Keratinocyte (primary cell): ENCODE measurements around the gene TIAM1.

Experiments
- EZH2 ChIP-seq: IDR thresholded peaks from one replicate; pipeline ENCODE4 v1.6.1; 2012; ENCODE audit warnings: inconsistent platforms, mild to moderate bottlenecking, low read length, moderate library complexity
- TF ChIP-seq, protein P1 (sequence below), 3 experiments: IDR thresholded peaks in 1 of 3; conservative IDR thresholded peaks in 1 of 3; optimal IDR thresholded peaks in 1 of 3; 2 replicates in 2 of 3; 3 replicates in 1 of 3; pipeline versions ENCODE3 to v1.5.1; 2011; ENCODE audit warnings: low read length in 3 of 3, mild to moderate bottlenecking in 3 of 3, moderate library complexity in 2 of 3, control low read depth in 1 of 3, inconsistent platforms in 1 of 3; ENCODE audit not compliant: insufficient read depth in 2 of 3; ENCODE audit errors: extremely low read depth in 1 of 3

DNA sequence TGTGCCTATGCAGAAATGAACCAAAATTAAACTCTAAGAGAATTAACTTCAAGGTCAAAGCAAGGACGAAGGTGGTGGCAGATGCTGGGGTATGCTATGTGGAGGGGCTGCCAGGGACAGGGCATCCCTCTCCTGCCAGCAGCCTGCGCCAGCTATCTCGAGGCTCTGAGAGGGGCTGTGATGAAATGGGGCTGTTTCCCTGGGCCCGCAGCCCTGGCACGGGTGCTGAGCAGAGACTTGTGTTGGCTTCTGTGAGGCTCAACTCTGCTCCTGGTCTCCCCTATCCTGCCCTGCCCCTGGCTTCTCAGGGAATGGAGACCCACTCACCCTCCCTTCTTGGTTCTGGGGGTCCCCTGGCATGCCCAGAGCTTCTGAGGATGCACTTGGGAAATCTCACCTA, 41.9 kb upstream of the TIAM1 start:
- no peak for TF ChIP-seq EZH2
- TF ChIP-seq, protein P1, sequence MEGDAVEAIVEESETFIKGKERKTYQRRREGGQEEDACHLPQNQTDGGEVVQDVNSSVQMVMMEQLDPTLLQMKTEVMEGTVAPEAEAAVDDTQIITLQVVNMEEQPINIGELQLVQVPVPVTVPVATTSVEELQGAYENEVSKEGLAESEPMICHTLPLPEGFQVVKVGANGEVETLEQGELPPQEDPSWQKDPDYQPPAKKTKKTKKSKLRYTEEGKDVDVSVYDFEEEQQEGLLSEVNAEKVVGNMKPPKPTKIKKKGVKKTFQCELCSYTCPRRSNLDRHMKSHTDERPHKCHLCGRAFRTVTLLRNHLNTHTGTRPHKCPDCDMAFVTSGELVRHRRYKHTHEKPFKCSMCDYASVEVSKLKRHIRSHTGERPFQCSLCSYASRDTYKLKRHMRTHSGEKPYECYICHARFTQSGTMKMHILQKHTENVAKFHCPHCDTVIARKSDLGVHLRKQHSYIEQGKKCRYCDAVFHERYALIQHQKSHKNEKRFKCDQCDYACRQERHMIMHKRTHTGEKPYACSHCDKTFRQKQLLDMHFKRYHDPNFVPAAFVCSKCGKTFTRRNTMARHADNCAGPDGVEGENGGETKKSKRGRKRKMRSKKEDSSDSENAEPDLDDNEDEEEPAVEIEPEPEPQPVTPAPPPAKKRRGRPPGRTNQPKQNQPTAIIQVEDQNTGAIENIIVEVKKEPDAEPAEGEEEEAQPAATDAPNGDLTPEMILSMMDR (optimal IDR thresholded peaks at IDR 0.05 in 1 of 3, IDR thresholded peaks at IDR 0.05 in 1 of 3, conservative IDR thresholded peaks at IDR 0.05 in 1 of 3; ENCODE audit: extremely low read depth in 1 of 3, insufficient read depth in 2 of 3, low read length in 3 of 3): no peak
